ENCODE data around the gene HACD4.
"Not testable (repeated sequence)": the region's sequence is repeated elsewhere in the genome, so short reads cannot be mapped to it uniquely, and the experiment has no call there.

HACD4 gene

DNA sequence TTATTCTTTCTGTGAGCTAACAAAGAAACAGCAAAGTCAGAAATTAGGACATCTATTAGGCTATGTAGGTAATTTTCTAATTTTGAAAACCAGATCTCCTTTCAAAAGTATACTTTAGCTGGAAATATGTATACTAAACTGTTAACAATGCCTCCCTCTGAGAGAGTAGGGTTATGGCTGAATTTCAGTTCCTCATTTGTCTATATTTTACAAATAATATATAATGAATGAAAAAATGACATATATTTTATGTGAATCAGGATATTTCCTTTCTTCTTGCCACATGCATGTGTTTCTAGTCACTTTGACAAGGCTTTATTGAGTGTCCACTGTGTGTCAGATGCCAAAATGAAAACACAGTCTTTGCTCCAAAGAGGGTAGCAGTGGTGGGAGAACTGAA is 15.4 kb downstream of the HACD4 start:
- DNase-seq, result no peak

DNA sequence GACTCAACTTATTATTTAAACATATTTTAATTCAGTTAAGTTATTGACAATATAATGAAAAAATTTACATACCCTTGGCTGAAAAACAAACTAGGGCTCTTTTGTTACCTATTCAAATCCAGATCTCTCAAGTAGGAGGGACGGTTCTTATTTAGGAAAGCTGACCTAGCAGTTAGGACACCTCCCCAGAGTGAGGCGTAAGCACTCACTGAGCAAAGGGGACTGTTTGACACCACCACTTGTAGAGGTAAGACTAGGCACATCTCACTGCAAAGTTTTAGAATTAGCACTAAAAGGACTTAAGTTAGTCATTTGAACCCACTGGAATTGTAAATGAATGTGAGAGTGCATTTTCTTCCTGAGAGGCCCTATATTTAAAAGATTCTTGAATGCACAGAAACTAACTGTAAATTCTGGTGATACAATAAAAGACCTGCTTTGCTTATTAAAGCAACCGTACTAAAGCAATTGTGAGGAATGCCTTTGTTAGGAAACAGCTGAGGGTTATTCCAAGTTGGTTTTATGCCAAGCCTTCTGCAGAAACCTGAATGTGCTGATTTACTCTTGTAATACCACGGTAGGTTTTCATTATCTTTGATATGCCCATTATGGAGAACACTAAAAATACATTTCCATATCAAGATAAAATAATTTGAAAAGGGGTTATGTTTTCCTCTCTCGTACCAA is 16.2 kb downstream of the HACD4 start:
- no peak for DNase-seq

DNA sequence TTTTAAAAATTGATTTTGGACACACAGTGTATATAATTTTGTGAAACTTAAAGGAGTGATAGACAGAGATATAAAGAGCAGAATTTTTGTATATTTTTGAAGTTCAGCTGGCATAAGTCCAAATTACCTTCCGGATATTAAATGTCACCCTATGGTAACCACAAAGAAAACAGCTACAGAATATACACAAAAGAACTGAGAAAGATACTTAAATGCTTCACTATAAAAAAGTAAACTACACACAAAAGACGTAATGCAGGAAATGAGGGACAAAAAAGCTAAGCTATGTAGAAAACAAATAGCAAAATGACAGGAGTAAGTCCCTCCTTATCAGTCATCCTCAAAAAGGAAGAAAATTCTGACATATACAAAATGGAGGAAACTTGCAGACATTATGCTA is 29.4 kb downstream of the HACD4 start:
- DNase-seq, result no peak

DNA sequence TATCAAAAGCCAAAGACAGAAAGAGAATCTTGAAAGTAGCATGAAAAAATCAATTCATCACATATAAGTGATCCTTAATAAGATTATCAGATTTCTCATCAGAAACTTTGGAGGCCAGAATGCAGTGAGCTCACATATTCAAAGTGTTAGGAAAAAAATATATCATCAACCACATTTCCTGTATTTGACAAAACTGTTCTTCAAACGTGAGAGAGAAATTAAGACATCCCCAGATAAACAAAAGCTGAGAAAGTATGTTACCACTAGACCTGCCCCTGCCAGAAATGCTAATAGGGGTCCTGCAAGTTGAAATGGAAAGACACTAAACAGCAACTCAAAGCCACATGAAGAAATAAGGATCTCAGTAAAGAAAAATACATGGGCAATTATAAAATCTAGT is 29.9 kb downstream of the HACD4 start:
- DNase-seq, result no peak

DNA sequence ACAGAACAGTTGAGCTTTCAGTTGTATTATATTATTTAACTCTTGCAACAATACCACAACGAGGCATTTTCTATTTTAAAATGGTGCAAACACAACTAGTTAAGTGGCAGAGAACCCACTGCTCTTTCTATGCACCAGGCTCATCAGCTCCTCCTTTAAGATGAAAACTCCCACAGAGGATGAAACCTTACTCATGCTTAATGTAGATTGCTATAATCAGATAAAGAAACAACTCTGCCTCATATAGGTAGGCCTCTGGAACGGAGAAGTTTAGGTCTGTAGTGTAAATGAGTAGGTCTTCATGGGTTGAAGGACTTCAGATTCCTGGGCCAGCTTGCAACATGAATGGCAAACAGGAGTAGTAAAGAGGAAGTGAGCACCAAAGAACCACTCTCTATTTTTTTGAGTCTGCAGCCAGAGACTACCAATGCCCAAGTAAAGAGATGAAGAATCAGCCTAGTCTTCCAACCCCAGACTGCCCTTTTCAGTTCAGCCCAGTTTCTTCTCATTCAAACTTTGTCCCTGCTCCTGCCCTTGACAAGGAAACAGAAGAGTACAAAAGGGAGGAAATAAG is 33.9 kb downstream of the HACD4 start:
- no peak for DNase-seq

DNA sequence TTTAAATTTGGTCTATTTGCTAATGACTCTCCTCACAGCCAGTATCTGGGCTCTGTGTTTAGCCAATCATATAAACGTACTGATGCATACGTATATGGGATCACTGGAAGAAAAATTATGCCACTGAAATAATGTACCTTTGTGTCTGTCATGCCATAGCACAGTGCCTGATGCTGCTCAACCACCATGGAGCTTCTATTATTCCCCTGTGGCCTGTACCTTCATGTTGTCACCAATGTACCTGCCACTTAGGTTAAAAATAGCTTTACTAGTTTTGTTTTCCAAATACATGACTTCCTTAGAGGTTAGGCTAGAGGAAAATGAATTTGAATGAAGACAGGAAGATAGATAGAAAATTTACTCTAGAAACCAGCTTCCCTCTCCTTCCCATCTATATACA is 34.6 kb downstream of the HACD4 start:
- DNase-seq, result no peak

DNA sequence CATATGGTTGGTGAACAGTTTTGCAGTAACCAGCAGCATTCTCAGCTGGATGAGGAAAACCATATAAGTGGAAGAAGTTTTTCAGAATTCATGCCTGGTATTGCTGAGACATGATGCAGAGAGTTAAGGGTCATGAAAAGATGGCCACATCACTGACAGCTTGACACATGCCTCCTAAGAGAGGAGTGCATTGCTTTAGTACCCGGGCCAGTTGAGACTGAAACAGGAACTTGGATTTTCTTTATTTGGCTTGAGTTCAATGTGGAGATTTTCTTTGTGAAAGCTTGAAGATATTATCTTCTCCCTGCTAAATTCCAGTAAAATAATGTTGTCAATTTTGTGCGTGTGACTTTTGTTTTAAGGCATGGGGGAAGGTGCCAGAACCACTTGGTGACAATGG is 35.8 kb downstream of the HACD4 start:
- no peak for DNase-seq

DNA sequence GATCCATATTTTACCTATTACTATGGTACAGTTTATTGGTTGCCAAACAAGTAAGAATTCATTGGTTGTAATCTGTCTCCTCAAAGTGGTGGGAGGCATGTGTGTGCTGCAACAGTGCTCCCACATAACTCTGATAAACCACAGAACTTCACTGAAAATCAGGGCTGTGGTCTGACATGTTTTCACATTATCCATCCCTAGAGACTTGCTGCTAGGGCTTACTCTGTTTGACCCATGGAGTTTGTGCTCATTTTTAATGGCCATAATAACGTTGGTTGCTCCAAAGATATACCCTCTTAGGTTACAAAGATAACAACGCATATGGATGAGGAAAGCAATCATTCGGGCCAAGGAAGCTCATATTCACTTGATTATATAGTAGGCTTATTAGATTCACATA is 37.0 kb downstream of the HACD4 start:
- DNase-seq, result no peak

DNA sequence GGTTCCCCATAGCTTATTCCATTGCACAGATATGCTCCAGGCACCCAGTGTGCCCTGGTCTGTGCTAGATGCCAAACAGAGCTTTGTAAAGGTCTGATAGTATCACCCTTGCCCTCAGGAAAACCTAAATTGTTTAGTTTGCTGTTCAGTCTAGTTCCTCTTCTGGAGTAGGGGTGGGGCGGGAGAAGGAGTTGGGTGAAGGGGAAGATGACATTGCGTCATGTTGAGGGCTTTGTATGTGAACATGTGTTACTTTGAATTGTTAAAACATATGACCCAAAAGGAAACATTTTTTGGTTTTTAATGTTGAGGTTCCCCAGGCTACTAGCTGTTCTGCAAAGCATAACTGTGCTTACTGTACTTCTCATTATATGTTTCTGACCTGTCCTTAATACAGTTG is 40.6 kb downstream of the HACD4 start:
- no peak for DNase-seq

DNA sequence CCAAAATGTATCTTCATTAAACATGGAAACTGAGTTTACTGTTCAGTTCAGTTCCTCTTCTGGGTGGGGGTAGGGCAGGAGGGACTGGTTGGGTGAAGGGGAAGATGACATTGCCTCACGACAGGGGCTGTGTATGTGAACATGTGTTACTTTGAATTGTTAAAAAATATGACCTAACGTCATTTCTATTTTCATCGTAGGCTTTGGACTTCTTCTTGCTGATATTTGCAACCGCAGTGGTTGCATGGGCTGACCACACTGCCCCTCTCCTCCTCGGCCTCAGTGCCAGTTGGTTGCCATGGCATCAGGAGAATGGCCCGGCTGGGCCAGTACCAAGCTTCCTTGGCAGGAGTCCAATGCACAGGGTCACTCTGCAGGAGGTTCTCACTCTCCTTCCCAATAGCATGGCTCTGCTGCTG is 41.5 kb downstream of the HACD4 start:
- no peak for DNase-seq

DNA sequence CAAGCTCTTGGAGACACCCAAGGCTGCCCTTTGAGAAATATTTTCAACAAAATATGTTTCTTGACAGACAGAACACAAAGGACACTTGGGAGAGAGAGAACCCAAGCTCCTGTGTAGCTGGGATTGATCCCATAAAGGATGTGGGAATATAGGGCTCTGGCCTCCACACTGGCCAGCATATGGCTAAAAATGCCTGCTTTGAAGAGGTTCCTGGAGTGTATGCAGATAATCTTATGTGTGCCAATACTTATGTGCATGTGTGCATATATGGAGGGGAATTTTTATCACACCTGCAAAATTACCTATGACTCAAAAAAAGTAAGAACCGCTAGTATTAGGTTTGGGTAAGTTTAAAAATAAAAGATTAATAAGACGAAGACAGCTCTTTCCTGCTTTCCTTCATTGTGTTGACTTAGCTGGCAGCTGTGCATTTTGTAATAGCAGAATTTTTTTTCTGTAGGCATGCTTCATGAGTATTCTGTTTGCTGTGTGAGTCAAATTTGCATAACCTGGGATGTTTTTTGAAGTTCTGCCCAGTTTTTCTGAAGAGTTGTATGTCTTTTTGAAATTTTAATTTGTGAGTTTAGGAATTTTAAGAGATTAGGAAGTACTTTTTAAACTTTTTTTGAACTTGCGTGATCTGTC is 42.6 kb downstream of the HACD4 start:
- no peak for DNase-seq

DNA sequence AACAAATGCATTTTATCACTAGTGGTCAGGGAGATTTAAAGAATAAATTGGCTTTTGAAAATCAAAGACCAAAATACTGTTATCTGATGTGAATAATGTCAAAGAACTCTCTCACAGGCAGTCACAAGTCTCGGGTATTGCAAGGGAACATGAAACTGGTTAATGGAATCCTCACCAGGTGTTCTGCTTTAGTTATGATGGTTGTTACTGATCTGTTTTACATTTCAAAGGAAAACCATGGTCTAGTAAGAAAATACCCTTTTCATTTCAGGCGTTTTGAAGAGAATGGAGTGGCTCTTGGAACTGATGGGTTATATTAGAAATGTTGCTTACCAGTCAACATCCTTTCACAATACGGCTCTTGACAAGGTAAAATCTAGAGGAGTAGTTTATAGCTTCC is 43.4 kb downstream of the HACD4 start:
- DNase-seq, result no peak

DNA sequence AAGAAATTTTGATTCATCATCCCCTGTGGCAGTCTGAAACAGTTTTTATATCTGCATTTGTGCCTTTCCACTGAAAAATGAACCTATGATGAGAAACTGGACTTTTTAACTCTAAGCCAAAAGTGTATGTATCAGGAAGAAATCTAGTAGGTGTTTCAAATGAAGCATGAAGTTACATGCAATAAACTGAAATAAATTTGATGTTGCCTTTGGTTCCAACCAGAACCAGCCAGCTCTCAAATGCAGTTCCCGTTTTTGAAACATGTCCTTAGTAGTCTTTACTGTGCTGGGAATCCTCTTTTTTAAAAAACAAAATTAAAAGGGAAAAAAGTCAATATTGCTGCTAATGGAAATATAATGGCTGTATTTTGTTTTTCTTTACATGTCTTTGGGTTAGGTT is 43.9 kb downstream of the HACD4 start:
- no peak for DNase-seq

DNA sequence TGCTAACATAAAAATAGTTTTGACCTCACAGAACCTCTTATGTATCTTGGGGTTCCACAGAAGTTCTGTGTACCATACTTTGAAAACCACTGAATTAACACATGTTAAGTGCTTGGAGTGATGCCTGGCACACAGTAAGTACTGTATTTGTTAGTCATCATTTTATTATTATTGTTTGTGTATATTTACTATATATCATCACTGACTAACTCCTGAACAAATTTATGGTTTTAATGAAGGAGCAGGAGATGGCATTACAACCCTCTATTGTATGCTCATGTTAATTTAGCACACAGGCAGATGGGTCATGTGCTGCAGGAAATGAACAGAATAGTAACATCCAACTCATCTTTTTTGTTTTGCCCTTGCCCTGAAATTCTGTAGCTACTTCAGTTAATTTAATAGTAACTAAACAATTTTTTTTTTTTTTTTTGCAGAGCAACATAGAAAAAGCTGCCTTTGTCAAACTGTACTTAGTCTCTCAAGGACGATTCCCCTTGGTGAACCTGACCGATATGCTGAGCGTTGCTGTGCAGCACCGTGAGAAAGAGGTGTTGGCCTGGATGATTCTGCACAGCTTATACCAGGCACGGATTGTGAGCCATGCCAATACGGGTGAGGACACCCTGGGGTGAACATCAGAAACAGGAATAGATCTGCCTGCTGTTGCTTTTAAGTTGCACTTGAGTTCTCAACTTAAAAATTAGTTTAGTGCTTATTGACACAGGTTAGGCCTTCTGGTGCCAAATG is 45.4 kb downstream of the HACD4 start:
- DNase-seq, result no peak

DNA sequence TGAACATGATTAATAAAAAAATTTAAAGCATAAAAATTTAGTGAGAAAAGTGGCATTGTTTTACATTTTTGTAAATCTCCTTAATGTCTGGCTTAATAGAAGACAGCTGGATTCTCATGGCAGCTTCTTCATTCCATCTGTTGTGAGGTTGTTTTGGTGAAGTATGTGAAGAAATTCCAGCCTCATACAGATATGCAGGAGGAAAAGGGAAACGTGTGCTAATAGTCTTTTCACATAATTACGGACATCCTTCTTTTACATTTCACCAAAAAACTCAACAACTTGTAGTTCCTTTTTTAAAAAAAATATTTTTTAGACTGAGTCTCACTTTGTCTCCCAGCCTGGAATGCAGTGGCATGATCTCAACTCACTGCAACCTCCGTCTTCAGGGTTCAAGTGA is 46.9 kb downstream of the HACD4 start:
- DNase-seq, result no peak

DNA sequence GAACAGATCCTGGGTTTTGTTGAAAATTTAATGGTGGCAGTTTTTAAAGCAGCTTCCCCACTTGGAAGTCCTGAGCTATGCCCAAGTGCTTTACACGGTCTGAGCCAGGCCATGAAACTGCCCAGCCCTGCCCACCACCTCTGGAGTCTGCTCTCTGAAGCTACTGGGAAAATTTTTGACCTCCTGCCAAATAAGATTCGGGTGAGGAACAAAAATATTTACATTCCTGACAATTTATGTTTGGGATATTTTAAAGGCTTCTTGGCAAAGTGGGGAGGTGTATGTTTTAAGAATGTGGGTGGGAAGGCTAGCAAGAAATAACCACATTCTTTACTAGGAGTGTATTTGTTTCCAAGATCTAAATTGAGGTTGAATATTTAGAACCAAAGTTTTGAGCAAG is 50.0 kb downstream of the HACD4 start:
- DNase-seq, result no peak

DNA sequence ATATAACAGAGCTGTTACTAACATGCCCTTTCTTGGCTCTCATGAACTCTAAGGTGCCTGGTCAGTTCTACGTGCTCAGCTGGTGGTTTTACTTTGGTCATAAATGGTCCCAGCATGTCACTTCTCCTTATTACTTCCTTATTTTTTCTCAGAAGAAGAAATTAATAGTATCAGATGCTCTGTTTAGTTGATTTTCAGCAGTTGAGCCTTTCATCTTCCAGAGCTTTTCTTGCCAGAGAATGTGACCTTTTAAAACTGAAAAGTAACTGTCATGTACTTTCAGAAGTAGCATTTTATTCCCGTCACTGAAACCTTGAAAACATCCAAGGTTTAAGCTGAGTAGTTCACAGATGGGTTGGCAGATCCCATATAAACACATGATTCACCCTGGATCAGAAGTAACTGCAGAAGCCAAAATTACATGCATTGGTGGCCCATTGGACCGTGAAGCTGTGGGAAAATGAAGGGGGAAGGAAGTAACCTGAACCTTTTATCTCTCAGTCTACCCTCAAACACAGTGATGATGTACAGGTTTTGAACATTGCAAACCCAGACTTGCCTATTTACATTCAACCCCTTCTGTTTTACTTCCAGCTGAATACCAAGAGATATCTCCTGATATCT is 50.5 kb downstream of the HACD4 start:
- no peak for DNase-seq

DNA sequence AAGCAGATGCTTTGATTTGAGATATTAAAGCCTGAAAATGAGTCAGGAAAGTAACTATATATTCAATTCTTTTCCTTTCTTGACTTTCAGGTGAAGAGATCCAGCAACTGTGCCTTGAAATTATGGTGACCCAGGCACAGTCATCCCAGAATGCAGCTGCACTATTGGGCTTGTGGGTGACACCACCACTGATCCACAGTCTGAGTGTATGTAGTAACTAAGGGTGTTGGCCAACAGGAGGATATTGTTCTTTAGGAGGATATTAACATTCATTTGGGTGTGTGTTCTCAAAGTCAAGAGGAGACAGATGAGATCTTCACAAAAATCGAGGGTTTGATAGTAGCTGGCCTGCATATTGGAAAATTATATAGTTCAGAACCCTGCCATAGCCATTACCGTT is 53.2 kb downstream of the HACD4 start:
- DNase-seq, result no peak

DNA sequence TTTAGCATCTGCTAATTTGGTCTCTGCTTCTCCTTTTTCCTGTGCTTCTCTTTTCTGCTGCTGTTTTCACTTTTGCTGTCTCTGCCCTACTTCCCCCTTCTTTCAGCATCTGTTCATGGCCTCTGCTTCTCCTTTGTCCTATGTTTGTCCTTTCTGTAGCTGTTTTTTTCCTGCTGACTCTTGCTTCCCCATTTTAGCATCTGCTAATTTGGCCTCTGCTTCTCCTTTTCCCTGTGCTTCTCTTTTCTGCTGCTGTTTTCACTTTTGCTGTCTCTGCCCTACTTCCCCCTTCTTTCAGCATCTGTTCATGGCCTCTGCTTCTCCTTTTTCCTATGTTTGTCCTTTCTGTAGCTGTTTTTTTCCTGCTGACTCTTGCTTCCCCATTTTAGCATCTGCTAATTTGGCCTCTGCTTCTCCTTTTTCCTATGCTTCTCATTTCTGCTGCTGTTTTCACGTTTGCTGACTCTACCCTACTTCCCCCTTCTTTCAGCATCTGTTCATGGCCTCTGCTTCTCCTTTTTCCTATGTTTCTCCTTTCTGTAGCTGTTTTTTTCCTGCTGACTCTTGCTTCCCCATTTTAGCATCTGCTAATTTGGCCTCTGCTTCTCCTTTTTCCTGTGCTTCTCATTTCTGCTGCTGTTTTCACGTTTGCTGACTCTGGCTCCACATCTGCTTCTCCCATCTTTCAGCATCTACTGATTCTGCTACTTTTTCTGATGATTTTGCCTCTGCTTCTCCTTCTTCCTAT is 57.1 kb downstream of the HACD4 start:
- not testable (repeated sequence) for DNase-seq

DNA sequence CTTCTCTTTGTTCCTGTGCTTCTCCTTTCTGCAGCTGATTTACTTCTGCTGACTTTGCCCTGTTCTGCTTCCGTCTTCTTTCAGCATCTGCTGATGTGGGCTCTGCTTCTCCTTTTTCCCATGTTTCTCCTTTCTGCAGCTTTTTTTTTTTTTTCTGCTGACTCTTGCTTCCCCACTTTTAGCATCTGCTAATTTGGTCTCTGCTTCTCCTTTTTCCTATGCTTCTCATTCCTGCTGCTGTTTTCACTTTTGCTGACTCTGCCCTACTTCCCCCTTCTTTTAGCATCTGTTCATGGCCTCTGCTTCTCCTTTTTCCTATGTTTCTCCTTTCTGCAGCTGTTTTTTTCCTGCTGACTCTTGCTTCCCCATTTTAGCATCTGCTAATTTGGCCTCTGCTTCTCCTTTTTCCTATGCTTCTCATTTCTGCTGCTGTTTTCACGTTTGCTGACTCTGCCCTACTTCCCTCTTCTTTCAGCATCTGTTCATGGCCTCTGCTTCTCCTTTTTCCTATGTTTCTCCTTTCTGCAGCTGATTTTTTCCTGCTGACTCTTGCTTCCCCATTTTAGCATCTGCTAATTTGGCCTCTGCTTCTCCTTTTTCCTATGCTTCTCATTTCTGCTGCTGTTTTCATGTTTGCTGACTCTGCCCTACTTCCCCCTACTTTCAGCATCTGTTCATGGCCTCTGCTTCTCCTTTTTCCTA is 58.0 kb downstream of the HACD4 start:
- not testable (repeated sequence) for DNase-seq

DNA sequence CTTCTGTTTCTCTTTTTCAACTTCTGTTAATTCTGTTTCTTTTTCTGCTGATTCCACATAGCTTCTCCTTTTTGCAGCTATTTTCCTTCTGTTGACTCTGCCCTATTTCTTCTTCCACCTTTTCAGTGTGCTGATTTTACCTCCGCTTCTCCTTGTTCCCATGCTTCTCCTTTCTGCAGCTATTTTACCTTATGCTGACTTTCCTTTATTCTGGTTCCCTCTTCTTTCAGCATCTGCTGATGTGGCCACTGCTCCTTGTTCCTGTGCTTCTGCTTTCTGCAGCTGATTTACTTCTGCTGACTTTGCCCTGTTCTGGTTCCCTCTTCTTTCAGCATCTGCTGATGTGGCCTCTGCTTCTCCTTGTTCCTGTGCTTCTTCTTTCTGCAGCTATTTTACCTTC is 58.8 kb downstream of the HACD4 start:
- DNase-seq, result no peak

Measured in NCI-H748 treated with DMSO at 0.1 percent for 48 hours (cell line).